ENCODE data around the gene NOM1. TPM values are rescaled to one million over a fixed set of nuclear protein-coding genes. Genes with fewer than 3 reads are reported as not detected.

The NOM1 gene
- total RNA-seq, 1 experiment from 2014 or later: 31.7 TPM

DNA sequence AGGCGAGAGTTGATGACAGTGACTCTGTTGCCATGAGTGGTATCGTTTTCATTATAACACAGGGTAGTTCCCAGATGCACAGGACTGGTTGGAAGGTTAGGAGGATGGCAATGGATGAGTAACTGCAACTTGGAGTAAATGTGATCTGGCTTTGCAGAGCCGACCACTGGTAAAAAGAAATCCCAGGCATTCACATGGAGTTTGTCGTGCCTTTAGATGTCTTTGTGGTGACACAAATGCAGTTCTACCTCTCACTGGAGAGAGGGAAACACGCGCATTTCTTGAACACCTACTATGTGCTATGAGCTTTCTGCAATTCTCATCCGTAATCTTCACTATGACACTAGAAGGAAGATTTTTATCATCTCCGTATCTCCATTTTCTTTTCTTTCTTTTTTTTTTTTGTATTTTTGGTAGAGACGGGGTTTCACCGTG, 62.6 kb downstream of the NOM1 start:
- Mint-ChIP-seq H3K27ac (no peak overlapping the region), H3K27me3 (ENCODE audit: low read depth) (peaks cover 91% of the 10 kb centered on the region), H3K9me3 (peaks cover 4 to 10% of the 10 kb centered on the region in 2 experiments; a peak in 2 of 5 replicates), H3K36me3 (ENCODE audit: insufficient read depth in 1 of 3, low read depth in 3 of 3) (no peaks in the 10 kb centered on the region), H3K4me1 (peaks cover 29 to 34% of the 10 kb centered on the region in 2 experiments), H3K4me3 (peak overlapping the region in 1 of 2 experiments; percentile 79; a peak in 3 of 5 replicates)
- Histone ChIP-seq H3K79me2 (ENCODE audit: insufficient read depth, low read length) (no peaks in the 10 kb centered on the region), H2BK12ac (ENCODE audit: insufficient read length, low read depth, low read length) (no peak overlapping the region), H2BK120ac (ENCODE audit: low read depth, low read length, poor library complexity, severe bottlenecking) (no peak overlapping the region), H2AK5ac (ENCODE audit: insufficient read length, low read length) (no peak overlapping the region), H3K56ac (ENCODE audit: insufficient read length, low read depth, low read length) (no peak overlapping the region), H3K9me3 (ENCODE audit: control insufficient read depth, low read depth, low read length) (no peaks in the 10 kb centered on the region), H3K23ac (ENCODE audit: insufficient read length, low read depth, low read length) (no peak overlapping the region), H4K91ac (ENCODE audit: insufficient read length, low read depth, low read length) (no peak overlapping the region), H3K4me2 (ENCODE audit: insufficient read depth, insufficient read length, low read length) (peak overlapping the region; percentile 57), H3T11ph (ENCODE audit: low read length) (no peak overlapping the region), H3K4me1 (ENCODE audit: insufficient read depth, low read length) (peaks cover 7% of the 10 kb centered on the region; the same call in 1 of the 2 replicates), H4K5ac (ENCODE audit: insufficient read length, low read depth, low read length) (no peak overlapping the region), H2BK15ac (ENCODE audit: low read depth, low read length) (no peak overlapping the region), H3K27ac (ENCODE audit: insufficient read length, low read depth, low read length) (no peak overlapping the region), H3K4ac (ENCODE audit: low read depth, low read length) (no peak overlapping the region), H3K23me2 (ENCODE audit: insufficient read length, low read depth, low read length, poor library complexity, severe bottlenecking) (peaks cover 5% of the 10 kb centered on the region), H4K8ac (replicated peaks; ENCODE audit: insufficient read length, low read depth, low read length) (no peak overlapping the region), H3K79me1 (ENCODE audit: insufficient read depth, low read depth, low read length, poor library complexity, severe bottlenecking) (no peaks in the 10 kb centered on the region), H2AFZ (ENCODE audit: low read length) (no peak overlapping the region), H3K14ac (ENCODE audit: insufficient read depth, low read length) (no peak overlapping the region), H3K9ac (ENCODE audit: extremely low read depth, insufficient read length, low read length) (no peak overlapping the region), H2BK20ac (ENCODE audit: low read depth, low read length, poor library complexity, severe bottlenecking) (no peak overlapping the region), H3K27me3 (ENCODE audit: insufficient read depth, low read length) (peaks cover 87% of the 10 kb centered on the region), H2BK5ac (ENCODE audit: insufficient read length, low read length) (no peak overlapping the region), H4K20me1 (ENCODE audit: control insufficient read depth, insufficient read depth, insufficient read length) (no peaks in the 10 kb centered on the region), H3K18ac (ENCODE audit: insufficient read length, low read depth, low read length) (no peak overlapping the region)
- TF ChIP-seq, protein P1, sequence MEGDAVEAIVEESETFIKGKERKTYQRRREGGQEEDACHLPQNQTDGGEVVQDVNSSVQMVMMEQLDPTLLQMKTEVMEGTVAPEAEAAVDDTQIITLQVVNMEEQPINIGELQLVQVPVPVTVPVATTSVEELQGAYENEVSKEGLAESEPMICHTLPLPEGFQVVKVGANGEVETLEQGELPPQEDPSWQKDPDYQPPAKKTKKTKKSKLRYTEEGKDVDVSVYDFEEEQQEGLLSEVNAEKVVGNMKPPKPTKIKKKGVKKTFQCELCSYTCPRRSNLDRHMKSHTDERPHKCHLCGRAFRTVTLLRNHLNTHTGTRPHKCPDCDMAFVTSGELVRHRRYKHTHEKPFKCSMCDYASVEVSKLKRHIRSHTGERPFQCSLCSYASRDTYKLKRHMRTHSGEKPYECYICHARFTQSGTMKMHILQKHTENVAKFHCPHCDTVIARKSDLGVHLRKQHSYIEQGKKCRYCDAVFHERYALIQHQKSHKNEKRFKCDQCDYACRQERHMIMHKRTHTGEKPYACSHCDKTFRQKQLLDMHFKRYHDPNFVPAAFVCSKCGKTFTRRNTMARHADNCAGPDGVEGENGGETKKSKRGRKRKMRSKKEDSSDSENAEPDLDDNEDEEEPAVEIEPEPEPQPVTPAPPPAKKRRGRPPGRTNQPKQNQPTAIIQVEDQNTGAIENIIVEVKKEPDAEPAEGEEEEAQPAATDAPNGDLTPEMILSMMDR (conservative IDR thresholded peaks at IDR 0.05): no peak
- no CpG with 5 or more reads among the region's 10 CpGs for WGBS (ENCODE audit: extremely low coverage, insufficient read length, low lambda C conversion rate)
- DNase-seq: no peak

All from H9 (cell line).